Measurements from ENCODE around the gene CYBC1.

The CYBC1 gene

GRCh38 chr17:82407255-82407654, 43.3 kb downstream of the CYBC1 start:
- Histone ChIP-seq H3K36me3 (ENCODE audit: control insufficient read depth, insufficient read depth, low read length) (no peaks in the 10 kb centered on the region), H3K9ac (no peak overlapping the region), H2AFZ (no peak overlapping the region), H3K9me3 (ENCODE audit: control insufficient read depth, low read length) (no peaks in the 10 kb centered on the region), H3K4me1 (no peaks in the 10 kb centered on the region), H3K27ac (no peak overlapping the region), H3K4me2 (ENCODE audit: low read length) (no peak overlapping the region), H3K79me2 (peaks cover 32% of the 10 kb centered on the region), H3K4me3 (ENCODE audit: low read depth, low read length) (no peak overlapping the region), H3K27me3 (ENCODE audit: control insufficient read depth, insufficient read depth, low read length) (no peaks in the 10 kb centered on the region)
- TF ChIP-seq CTCF (IDR thresholded peaks at IDR 0.05), result no peak

DNA sequence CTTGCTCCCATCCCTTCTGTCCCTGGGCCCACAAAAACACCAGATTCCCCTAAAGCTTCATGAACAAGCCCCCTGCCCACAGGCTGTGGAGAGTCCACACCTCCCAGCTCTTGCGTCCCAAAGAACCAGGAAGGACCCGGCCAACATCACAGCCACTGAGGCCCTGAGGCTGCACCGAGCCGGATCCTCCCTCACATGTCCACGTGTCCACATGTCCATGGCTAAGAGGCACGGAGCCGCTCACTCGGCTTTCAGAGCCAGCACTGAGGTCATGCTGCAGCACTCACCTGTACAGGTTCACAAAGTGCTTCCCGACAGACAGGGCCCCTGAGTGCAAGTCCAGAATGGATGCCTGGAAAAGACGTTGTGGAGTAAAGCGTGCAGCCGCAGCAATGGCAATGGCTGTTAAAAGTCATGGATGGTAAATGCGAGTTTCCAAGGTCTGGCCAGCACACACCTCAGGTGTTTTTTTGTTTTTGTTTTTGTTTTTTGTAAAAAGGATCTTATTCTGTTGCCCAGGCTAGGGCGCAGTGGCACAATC, 44.4 kb downstream of the CYBC1 start:
- peaks cover 23% of the 10 kb centered on the region for H3K79me2 ChIP-seq
- no peak overlapping the region for H2AFZ ChIP-seq
- H3K27me3 ChIP-seq (ENCODE audit: control insufficient read depth, insufficient read depth, low read length), result no peaks in the 10 kb centered on the region
- no peak for TF ChIP-seq CTCF (IDR thresholded peaks at IDR 0.05)
- H3K4me1 ChIP-seq, result no peaks in the 10 kb centered on the region
- no peaks in the 10 kb centered on the region for H3K36me3 ChIP-seq (ENCODE audit: control insufficient read depth, insufficient read depth, low read length)
- H3K9ac ChIP-seq, result no peak overlapping the region
- no peak overlapping the region for H3K4me3 ChIP-seq (ENCODE audit: low read depth, low read length)
- no peak overlapping the region for H3K27ac ChIP-seq
- H3K9me3 ChIP-seq (ENCODE audit: control insufficient read depth, low read length), result no peaks in the 10 kb centered on the region
- no peak overlapping the region for H3K4me2 ChIP-seq (ENCODE audit: low read length)

- Histone ChIP-seq H2AFZ (no peak overlapping the region), H3K36me3 (ENCODE audit: control insufficient read depth, insufficient read depth, low read length) (no peaks in the 10 kb centered on the region), H3K79me2 (peaks cover 18% of the 10 kb centered on the region), H3K9me3 (ENCODE audit: control insufficient read depth, low read length) (no peaks in the 10 kb centered on the region), H3K4me2 (ENCODE audit: low read length) (no peak overlapping the region), H3K27me3 (ENCODE audit: control insufficient read depth, insufficient read depth, low read length) (no peaks in the 10 kb centered on the region), H3K4me3 (ENCODE audit: low read depth, low read length) (no peak overlapping the region), H3K27ac (no peak overlapping the region), H3K9ac (no peak overlapping the region), H3K4me1 (no peaks in the 10 kb centered on the region)
- TF ChIP-seq CTCF (IDR thresholded peaks at IDR 0.05), result no peak
These were observed 45.5 kb downstream of the CYBC1 start for GRCh38 chr17:82405051-82405450.

DNA sequence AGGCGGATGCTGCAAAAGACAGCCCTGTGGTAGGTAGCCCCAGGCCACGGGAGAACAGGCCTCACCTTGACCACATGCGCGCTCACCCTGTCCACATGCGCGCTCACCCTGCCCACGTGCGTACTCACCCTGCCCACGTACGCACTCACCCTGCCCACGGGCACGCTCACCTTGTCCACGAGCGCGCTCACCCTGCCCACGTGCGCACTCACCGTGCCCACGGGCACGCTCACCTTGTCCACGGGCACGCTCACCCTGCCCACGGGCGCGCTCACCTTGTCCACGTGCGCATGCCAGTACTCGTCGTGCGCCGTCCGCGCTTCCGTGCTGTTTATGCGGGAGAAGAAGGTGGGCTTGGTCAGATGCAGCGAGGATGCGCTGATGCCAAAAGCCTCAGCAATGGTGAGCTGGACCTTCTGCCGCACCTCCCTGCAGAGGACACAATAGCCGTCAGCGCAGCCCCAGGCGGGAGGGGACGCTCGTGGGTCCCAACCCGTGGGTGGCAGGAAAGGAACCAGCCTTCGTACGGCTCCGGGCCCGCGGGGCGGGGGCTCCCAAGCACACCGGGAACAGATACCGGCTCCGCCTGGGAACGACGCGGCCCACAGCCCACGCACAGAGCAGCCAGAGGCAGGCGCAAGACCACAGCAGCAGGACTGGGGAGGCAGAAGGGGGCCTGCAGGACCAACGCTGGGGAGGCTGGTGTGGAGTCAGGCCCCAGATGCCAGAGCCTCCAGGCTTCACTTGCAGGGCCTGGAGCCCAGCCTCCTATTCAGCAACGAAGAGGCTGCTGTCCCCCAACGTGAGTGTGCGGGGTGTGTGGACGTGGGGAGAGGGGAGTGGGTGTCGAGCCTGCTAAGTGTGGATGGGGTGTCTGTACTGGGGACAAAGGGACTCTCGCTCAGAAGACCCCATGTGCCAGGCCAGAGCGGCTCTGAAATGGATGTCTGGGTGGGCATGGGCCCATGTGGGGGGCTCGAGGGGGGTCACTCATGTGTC, 46.6 kb downstream of the CYBC1 start:
- Histone ChIP-seq H2AFZ (no peak overlapping the region), H3K27ac (no peak overlapping the region), H3K36me3 (ENCODE audit: control insufficient read depth, insufficient read depth, low read length) (no peaks in the 10 kb centered on the region), H3K27me3 (ENCODE audit: control insufficient read depth, insufficient read depth, low read length) (no peaks in the 10 kb centered on the region), H3K4me2 (ENCODE audit: low read length) (no peak overlapping the region), H3K79me2 (peaks cover 8% of the 10 kb centered on the region), H3K4me1 (no peaks in the 10 kb centered on the region), H3K9me3 (ENCODE audit: control insufficient read depth, low read length) (no peaks in the 10 kb centered on the region), H3K9ac (no peak overlapping the region), H3K4me3 (ENCODE audit: low read depth, low read length) (no peak overlapping the region)
- TF ChIP-seq CTCF (IDR thresholded peaks at IDR 0.05), result no peak
